ENCODE measurements around the gene CATSPERZ. TPM values are rescaled to one million over a fixed set of nuclear protein-coding genes. Genes with fewer than 3 reads are reported as not detected.

Gene CATSPERZ
- total and polyA plus RNA-seq, 7 donors: 1.1 to 1.4 TPM; not detected in 5

DNA sequence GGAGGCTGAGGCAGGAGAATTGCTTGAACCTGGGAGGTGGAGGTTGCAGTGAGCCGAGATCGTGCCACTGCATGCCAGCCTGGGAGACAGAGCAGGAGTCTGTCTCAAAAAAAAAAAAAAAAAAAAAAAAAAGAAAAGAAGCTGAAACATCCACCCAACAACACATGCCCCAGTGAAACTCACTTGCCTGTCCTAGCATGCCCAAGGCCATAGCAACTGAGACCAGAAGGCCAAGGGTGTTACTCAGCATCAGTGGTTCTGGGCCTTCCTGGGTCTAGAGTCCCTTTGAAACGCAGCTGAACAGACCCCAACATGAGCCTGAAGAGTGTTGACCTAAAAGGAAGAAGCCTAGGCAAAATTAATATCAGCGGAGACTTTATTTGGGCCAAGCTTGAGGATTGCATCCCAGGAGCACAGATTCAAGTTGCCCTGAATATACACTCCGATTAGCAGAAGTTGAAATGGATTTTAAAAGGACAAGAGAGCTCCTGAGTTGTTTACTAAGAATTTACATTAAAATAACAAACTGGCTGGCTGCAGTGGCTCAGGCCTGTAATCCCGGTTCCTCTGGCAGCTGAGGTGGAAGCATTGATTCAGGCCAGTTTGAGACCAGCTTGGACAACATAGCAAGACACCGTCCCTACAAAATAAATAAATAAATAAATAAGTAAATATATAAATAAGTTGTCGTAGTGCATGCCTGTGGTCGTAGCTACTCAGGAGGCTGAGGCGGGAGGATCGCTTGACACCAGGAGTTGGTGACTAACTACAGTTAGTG is 24.7 kb downstream of the CATSPERZ start:
- peaks cover 0 to 21% (median 0%) of the 10 kb centered on the region in 4 donors for H3K36me3 ChIP-seq
- intact Hi-C loops (cut with DNase I): no loop called here
- no peaks in the 10 kb centered on the region for H3K9me3 ChIP-seq
- H3K4me1 ChIP-seq: no peaks in the 10 kb centered on the region
- no peak overlapping the region for H3K4me3 ChIP-seq
- TF ChIP-seq, protein P1, sequence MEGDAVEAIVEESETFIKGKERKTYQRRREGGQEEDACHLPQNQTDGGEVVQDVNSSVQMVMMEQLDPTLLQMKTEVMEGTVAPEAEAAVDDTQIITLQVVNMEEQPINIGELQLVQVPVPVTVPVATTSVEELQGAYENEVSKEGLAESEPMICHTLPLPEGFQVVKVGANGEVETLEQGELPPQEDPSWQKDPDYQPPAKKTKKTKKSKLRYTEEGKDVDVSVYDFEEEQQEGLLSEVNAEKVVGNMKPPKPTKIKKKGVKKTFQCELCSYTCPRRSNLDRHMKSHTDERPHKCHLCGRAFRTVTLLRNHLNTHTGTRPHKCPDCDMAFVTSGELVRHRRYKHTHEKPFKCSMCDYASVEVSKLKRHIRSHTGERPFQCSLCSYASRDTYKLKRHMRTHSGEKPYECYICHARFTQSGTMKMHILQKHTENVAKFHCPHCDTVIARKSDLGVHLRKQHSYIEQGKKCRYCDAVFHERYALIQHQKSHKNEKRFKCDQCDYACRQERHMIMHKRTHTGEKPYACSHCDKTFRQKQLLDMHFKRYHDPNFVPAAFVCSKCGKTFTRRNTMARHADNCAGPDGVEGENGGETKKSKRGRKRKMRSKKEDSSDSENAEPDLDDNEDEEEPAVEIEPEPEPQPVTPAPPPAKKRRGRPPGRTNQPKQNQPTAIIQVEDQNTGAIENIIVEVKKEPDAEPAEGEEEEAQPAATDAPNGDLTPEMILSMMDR (IDR thresholded peaks at IDR 0.05): no peak
- TF ChIP-seq POLR2AphosphoS5 (IDR thresholded peaks at IDR 0.05) (no peak), EP300 (IDR thresholded peaks at IDR 0.05) (no peak), POLR2A (IDR thresholded peaks at IDR 0.05) (no peak)
- no peaks in the 10 kb centered on the region for H3K27me3 ChIP-seq
- no peak for DNase-seq
- no peak overlapping the region for H3K27ac ChIP-seq
- WGBS, 2 donors: 76 to 87% methylated on average over 11 of the region's 11 CpGs

DNA sequence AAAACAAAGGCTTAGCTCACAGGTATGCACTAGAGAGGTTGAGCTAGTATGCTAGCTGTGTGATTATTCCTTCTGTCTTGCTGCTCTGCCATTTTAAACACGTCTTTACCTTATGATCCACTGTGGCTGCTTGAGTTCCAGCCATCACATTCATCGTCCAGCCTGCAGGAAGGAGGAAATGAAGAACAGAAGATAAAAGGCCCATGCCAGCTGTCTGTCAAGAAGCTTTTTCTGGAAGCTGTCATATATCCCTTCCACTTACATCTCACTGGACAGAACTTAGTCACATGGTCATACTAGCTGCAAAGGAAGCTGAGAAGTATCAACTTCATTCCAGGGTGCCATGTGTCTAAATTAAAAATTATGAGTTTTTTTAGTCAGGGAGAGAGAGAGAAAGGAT is 27.2 kb downstream of the CATSPERZ start:
- H3K4me3 ChIP-seq: no peak overlapping the region
- intact Hi-C loops (cut with DNase I): no loop called here
- H3K9me3 ChIP-seq: no peaks in the 10 kb centered on the region
- WGBS, 2 donors: 49 to 79% methylated on average over 2 of the region's 2 CpGs
- DNase-seq: no peak
- H3K27me3 ChIP-seq: no peaks in the 10 kb centered on the region
- H3K36me3 ChIP-seq: peaks cover 0 to 4% (median 0%) of the 10 kb centered on the region in 4 donors
- H3K4me1 ChIP-seq: peaks cover 0 to 9% (median 3%) of the 10 kb centered on the region in 4 donors
- H3K27ac ChIP-seq: no peak overlapping the region
- TF ChIP-seq POLR2AphosphoS5 (IDR thresholded peaks at IDR 0.05) (no peak), EP300 (IDR thresholded peaks at IDR 0.05) (no peak), POLR2A (IDR thresholded peaks at IDR 0.05) (no peak)
- TF ChIP-seq, protein P1 (IDR thresholded peaks at IDR 0.05): no peak

DNA sequence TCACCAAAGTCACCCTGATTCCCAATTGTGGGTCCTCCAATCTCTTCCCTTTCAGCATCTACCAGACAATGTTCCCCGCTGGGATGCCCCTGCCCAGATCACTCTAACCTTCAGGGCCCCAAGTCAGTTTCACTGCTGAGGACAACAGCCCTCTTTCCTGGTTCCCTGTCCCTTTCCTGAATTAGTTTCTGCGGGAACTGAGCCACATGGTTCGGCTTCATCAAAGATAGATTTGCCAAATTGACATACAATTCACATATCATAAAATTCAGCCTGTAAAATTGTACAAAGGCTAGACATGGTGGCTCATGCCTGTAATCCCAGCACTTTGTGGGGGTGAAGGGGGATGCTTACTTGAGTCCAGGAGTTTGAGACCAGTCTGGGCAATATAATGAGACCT is 27.8 kb downstream of the CATSPERZ start:
- DNase-seq: no peak
- H3K9me3 ChIP-seq: no peaks in the 10 kb centered on the region
- peaks cover 0 to 9% (median 3%) of the 10 kb centered on the region in 4 donors for H3K4me1 ChIP-seq
- TF ChIP-seq EP300 (IDR thresholded peaks at IDR 0.05): no peak
- TF ChIP-seq, protein P1 (IDR thresholded peaks at IDR 0.05): no peak
- TF ChIP-seq POLR2AphosphoS5 (IDR thresholded peaks at IDR 0.05): no peak
- no peak for TF ChIP-seq POLR2A (IDR thresholded peaks at IDR 0.05)
- H3K36me3 ChIP-seq: no peaks in the 10 kb centered on the region
- WGBS, 2 donors: 16 to 68% methylated on average over 3 of the region's 3 CpGs
- H3K27me3 ChIP-seq: no peaks in the 10 kb centered on the region
- intact Hi-C loops (cut with DNase I): no loop called here
- H3K4me3 ChIP-seq: no peak overlapping the region
- H3K27ac ChIP-seq: no peak overlapping the region

DNA sequence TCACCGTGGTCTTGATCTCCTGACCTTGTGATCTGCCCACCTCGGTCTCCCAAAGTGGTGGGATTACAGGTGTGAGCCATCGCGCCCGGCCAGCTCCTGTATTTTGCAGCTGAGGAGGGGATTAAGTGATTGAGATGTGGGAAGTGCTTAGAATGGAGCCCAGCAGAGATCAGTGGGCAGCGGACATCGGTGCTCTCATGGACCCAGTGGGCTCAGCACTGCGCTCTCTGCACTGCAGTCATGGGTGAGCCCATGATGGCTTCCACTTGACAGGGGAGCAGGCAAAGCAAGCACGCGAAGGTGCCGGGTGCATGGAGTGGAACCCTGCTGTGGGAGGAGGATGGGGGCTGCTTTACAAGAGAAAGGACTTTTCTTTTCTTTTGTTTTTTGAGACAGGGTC is 30.7 kb downstream of the CATSPERZ start:
- intact Hi-C loops (cut with DNase I): no loop called here
- no peak for DNase-seq
- no peak for TF ChIP-seq POLR2AphosphoS5 (IDR thresholded peaks at IDR 0.05)
- TF ChIP-seq POLR2A (IDR thresholded peaks at IDR 0.05): no peak
- no peak for TF ChIP-seq EP300 (IDR thresholded peaks at IDR 0.05)
- Histone ChIP-seq H3K36me3 (no peaks in the 10 kb centered on the region), H3K27me3 (no peaks in the 10 kb centered on the region), H3K4me1 (peaks cover 0 to 9% (median 3%) of the 10 kb centered on the region in 4 donors), H3K4me3 (no peak overlapping the region), H3K9me3 (no peaks in the 10 kb centered on the region), H3K27ac (no peak overlapping the region)
- WGBS, 2 donors: 90 to 91% methylated on average over 11 of the region's 11 CpGs

DNA sequence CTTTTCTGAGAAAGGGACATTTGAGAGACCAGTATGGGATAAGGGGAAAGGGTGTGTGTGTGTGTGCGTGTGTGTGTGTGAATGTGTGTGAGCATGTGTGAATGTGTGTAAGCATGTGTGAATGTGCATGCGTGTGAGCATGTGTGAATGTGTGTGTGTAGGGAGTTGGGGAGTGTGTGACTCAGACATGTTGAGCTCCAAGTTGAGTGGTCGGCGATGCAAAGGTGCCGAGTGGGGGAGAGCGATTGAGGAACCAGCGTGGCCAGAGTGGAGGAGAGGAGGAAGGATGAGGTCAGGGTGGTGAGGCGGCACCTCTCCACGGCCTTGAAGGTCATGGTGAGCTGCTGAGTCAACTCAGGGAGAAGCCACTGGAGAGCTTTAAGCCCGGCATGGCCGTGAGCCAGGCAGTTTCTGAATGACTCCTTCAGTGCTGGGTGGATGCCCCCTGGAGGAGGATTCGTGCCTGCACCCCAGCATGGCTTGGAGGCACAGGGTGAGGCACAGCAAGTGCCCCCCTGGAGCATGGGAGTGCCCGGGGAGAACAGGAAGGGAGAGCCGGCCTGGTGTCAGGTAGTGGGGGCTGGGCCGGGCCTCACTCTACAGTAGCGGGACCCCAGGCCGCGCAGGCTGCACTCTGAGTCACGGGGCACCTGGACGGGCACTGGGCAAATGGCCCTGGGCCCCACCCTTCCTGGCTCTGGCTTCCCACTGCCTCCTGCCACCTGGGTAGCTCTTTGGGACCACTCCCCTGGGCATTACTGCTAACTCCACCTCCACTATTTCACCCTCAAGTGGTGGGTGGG is 31.6 kb downstream of the CATSPERZ start:
- no peak overlapping the region for H3K4me3 ChIP-seq
- peaks cover 0 to 9% (median 3%) of the 10 kb centered on the region in 4 donors for H3K4me1 ChIP-seq
- no peak overlapping the region for H3K27ac ChIP-seq
- WGBS, 2 donors: 4 to 25% methylated on average over 20 of the region's 20 CpGs
- H3K36me3 ChIP-seq: no peaks in the 10 kb centered on the region
- intact Hi-C loops (cut with DNase I): no loop called here
- TF ChIP-seq, protein P1 (IDR thresholded peaks at IDR 0.05): peak in 1 of 4 experiments; percentile 8
- TF ChIP-seq POLR2AphosphoS5 (IDR thresholded peaks at IDR 0.05): no peak
- peak; percentile 76 for DNase-seq
- H3K27me3 ChIP-seq: no peaks in the 10 kb centered on the region
- H3K9me3 ChIP-seq: no peaks in the 10 kb centered on the region
